Endometrial microvascular endothelial cells (primary cell): Measurements from ENCODE around the gene PRR20B. TPM values are rescaled to one million over a fixed set of nuclear protein-coding genes. Genes with fewer than 3 reads are reported as not detected.
"Not testable (repeated sequence)": the region's sequence is repeated elsewhere in the genome, so short reads cannot be mapped to it uniquely, and the experiment has no call there.

ENCODE experiments used
- in situ Hi-C: cut with HindIII; loops from 2 replicates; pipeline ENCODE4 v1.10.0; 2017; ENCODE audit warnings: low sequenced_read_pairs, low pct_unique_long_range_greater_than_20kb; ENCODE audit errors: inconsistent ontology term
- total RNA-seq: library from RNA; depleted of rRNA; stranded (reverse); fragments of >200 nt; gene quantifications from one replicate; pipeline ENCODE4 v1.2.3, GENCODE V29; 2015; ENCODE audit errors: inconsistent ontology term

PRR20B gene
- not detected for total RNA-seq

DNA sequence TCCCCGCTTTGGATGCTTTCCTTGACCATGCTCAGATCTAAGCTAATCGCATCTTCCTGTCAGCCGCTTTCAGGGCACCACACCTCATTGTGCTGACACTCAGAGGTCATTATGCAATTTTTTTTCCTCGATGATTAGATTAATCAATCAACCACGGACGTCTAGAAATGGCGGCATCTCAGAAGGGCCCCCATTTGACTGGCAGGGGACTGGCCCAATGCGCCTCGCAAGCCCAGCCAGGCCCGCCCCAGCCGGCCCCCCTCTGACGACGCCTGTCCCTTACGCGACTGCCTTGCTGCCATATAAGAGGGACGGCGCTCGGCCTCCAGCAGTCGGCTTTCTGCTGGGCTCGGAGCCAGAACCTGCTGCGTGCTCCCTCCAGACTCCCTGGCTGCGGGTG lies at the start of gene PRR20B:
Gene PRR20B, plus strand, starts transcription at position 301 of the 400 bp plus-strand sequence. CDS start 387 bp downstream, outside the sequence.
- in situ Hi-C loops, result not testable (repeated sequence)

DNA sequence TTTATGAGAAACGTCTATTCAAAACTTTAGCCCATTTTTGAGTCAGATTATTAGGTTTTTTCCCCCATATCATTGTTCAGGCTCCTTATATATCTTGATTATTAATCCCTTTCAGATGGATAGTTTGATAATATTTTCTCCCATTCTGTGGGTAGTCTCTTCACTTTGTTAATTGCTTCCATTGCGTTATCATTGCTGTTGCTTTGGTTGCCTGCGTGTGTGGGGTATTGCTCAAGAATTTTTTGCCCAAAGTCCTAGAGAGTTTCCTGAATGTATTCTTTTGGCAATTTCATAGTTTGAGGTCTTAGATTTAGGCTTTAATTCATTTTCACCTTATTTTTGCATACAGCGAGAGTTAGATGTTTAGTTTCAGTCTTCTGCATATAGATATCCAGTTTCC lies 32.3 kb upstream of the PRR20B start:
- in situ Hi-C loops, result no loop called here

DNA sequence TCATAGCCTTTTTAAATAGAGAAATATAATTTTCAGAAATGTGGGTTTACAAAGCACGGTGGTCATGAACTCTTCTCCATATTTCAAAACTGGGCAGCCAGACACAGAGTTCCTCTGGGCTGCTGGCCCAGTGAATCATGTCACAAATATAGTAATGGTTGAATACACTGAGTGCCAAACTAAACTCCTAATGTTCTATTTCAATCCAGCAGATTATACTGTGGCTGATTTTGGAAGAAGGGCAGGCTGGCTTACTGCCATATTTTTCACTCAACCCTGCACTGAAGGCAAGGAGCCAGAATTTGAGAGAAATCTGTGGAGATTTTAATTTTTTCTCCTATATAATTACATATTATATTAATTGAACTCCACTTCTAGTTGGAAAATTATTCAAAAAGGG lies 23.6 kb upstream of the PRR20B start:
- in situ Hi-C loops, result no loop called here

DNA sequence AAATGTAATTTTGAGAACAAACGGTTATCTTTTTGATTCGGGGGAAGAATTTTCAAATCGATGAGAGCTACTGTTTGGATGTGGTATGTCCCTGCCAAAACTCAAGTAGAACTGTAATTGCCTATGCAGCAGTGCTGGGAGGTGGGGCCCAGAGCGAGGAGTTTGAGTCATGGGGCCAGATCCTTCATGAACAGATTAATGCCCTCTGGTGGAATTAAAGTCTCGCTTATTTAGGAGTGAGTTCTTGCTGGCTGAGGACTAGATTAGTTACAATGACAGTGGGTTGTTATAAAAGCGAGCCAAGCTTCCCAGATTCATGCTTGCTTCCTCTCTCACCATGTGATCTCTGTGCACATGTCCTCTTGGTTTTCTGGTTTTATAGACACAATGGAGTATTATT lies 18.4 kb upstream of the PRR20B start:
- in situ Hi-C loops, result no loop called here

DNA sequence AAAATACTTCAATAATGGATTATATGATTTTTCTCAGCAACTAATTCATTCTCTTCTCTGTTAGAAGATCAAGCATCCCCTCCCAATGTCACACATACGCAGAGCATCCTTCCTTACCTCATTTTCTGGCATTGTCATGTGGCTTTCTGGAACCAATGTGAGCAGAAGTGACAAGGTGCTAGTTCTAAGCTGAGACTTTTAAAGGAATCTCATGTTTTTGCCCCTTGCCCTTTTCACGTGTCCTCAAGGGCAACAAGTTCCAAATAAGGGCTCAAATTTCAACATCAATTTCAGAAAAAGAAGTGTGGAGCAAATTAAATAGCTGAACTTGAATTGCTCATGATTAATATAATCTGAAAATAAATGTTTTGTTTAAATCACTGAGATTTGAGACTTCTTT lies 11.2 kb upstream of the PRR20B start:
- in situ Hi-C loops, result no loop called here

DNA sequence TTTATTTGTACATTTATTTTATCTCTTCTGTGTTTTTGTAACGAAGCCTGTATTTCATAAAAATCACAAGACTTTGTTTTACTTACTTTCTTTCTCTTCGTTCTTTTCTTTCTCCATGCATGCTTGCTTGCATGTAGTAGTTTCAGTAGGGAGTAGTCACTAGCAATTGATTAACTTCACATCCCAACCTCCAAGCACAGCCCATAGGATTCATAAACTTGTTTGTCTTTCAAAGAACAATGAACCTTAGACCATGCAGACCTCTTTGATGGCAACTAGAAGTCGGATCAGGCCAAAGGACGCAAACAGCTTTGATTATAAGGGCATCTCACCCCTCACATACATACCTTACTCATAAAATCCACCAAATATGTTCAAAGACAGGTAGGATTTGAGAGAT lies 9.7 kb upstream of the PRR20B start:
- in situ Hi-C loops, result no loop called here

DNA sequence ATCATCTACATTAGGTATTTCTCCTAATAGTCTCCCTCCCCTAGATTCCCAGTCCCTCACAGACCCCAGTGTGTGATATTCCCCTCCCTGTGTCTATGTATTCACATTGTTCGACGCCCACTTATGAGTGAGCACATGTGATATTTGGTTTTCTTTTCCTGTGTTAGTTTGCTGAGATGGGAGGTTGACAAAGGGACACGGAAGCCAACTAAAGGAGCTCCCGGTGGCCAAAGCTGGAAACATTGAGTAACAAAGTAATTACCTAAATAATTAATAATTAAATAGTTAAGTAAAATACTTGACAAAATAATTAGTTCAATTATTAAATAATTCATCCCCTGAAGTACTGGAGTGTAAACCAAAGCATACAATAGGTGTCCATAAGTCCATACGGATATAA lies 8.3 kb upstream of the PRR20B start:
- in situ Hi-C loops, result no loop called here

DNA sequence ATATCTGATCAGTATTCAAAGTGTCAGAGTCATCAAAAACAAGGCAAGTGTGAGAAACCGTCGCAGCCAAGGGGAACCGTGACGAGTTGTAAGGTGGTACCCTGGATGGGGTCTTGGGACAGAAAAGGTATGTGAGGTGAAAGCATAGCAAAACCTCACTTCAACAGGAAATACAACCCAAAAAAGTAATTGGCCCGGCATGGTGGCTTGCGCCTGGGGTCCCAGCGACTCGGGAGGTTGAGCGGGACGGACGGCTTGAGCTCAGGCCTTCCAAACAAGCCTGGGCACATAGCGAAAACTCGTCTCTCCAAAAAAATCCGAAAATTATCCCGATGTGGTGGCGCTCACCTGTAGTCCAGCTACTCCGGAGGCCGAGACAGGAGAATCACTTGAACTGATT lies 7.5 kb upstream of the PRR20B start:
- in situ Hi-C loops, result not testable (repeated sequence)

DNA sequence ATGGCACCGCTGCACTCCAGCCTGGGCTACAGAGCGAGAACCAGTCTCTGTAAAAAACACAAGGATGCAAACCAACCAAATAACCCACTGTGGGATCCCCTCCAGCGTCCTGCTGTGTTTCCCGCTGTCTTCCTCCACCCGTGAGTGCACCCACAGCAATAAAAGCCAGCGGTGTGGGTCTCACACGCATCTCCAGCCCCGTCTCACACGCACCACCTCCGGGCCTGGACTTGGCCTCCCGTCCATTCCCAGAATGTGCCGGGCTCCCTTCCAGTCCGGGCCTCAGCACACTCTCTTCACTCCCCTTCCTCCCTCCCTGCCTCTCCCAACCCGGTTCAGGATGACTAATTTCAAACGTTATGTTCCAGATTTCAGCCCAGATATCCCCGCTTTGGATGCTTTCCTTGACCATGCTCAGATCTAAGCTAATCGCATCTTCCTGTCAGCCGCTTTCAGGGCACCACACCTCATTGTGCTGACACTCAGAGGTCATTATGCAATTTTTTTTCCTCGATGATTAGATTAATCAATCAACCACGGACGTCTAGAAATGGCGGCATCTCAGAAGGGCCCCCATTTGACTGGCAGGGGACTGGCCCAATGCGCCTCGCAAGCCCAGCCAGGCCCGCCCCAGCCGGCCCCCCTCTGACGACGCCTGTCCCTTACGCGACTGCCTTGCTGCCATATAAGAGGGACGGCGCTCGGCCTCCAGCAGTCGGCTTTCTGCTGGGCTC lies 6.9 kb upstream of the PRR20B start, which contains the start of gene PRR20A:
Gene PRR20A, plus strand, starts transcription at position 684 of the 734 bp plus-strand sequence. CDS start 387 bp downstream, outside the sequence.
- in situ Hi-C loops, result not testable (repeated sequence)

DNA sequence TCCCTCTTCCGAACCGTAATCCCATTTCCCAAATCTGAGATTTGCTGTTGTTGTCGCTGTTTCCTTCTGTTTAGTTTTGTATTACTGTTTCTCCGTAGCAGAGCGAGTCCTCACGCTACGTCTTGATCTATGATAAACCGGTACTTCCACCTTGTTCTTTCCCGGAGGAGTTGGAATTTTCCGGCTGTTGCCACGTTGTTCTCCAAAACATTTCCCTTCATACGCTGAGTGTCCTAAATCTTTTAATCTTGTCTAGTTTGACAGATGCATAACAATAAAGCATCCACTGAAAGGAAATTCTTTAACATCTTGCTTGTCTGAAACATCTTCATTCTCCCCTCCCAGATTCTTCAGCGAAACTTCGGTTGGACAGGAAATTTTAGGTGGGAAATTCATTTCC lies 818 bp downstream of the PRR20B start:
- in situ Hi-C loops, result not testable (repeated sequence)

DNA sequence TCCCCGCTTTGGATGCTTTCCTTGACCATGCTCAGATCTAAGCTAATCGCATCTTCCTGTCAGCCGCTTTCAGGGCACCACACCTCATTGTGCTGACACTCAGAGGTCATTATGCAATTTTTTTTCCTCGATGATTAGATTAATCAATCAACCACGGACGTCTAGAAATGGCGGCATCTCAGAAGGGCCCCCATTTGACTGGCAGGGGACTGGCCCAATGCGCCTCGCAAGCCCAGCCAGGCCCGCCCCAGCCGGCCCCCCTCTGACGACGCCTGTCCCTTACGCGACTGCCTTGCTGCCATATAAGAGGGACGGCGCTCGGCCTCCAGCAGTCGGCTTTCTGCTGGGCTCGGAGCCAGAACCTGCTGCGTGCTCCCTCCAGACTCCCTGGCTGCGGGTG lies 6.5 kb downstream of the PRR20B start, which contains the start of gene PRR20C:
Gene PRR20C, plus strand, starts transcription at position 301 of the 400 bp plus-strand sequence. CDS start 387 bp downstream, outside the sequence.
- in situ Hi-C loops, result not testable (repeated sequence)

DNA sequence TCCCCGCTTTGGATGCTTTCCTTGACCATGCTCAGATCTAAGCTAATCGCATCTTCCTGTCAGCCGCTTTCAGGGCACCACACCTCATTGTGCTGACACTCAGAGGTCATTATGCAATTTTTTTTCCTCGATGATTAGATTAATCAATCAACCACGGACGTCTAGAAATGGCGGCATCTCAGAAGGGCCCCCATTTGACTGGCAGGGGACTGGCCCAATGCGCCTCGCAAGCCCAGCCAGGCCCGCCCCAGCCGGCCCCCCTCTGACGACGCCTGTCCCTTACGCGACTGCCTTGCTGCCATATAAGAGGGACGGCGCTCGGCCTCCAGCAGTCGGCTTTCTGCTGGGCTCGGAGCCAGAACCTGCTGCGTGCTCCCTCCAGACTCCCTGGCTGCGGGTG lies 13.0 kb downstream of the PRR20B start, which contains the start of gene PRR20D:
Gene PRR20D, plus strand, starts transcription at position 301 of the 400 bp plus-strand sequence. CDS start 387 bp downstream, outside the sequence.
- in situ Hi-C loops, result not testable (repeated sequence)

DNA sequence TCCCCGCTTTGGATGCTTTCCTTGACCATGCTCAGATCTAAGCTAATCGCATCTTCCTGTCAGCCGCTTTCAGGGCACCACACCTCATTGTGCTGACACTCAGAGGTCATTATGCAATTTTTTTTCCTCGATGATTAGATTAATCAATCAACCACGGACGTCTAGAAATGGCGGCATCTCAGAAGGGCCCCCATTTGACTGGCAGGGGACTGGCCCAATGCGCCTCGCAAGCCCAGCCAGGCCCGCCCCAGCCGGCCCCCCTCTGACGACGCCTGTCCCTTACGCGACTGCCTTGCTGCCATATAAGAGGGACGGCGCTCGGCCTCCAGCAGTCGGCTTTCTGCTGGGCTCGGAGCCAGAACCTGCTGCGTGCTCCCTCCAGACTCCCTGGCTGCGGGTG lies 19.6 kb downstream of the PRR20B start, which contains the start of gene PRR20E:
Gene PRR20E, plus strand, starts transcription at position 301 of the 400 bp plus-strand sequence. CDS start 387 bp downstream, outside the sequence.
- in situ Hi-C loops, result not testable (repeated sequence)

DNA sequence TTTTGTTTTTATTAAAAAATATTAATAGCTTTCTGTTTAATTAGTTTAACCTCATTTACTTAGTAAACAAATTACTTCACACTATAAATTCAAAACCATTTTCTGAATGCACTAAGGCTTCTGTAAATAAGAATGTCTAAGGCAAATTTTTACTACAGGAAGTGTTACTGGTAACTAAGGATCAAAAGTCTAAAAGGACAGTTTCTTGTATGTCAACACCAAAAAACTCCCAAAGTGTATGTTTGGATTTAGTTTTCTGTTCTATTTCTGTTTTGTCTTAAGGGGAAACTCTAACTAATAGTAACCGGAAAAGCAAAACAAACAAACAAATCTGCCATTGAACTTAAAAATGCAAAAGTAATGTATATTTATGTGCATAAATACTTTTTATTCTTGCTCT lies 44.4 kb downstream of the PRR20B start:
- in situ Hi-C loops, result no loop called here

Other genes with a start within 250 kb of the PRR20B start
- gene PRR20A, start 6.6 kb upstream of the PRR20B start, total RNA-seq, result not detected
- gene PRR20C, start 6.6 kb downstream of the PRR20B start, total RNA-seq, result not detected
- not detected for gene PRR20D, start 13.1 kb downstream of the PRR20B start, total RNA-seq
- not detected for gene PRR20E, start 19.7 kb downstream of the PRR20B start, total RNA-seq